Measurements from ENCODE around the gene RPL22.

RPL22 gene

GRCh38 chr1:6166655-6167390, 32.6 kb downstream of the RPL22 start:
- no peaks in the 10 kb centered on the region for H3K27me3 ChIP-seq (ENCODE audit: control insufficient read depth, insufficient read depth, low read length)
- H3K4me3 ChIP-seq (ENCODE audit: low read length): no peak overlapping the region
- H3K9me3 ChIP-seq (ENCODE audit: control insufficient read depth, low read depth, low read length): no peaks in the 10 kb centered on the region
- no peak overlapping the region for H3K27ac ChIP-seq (ENCODE audit: low read length)
- no peaks in the 10 kb centered on the region for H3K36me3 ChIP-seq (ENCODE audit: control insufficient read depth, low read depth, low read length)
- H3K4me1 ChIP-seq (ENCODE audit: control insufficient read depth, low read depth, low read length): no peaks in the 10 kb centered on the region
- H3K9ac ChIP-seq (ENCODE audit: low read length): no peak overlapping the region

- H3K9me3 ChIP-seq (ENCODE audit: control insufficient read depth, low read depth, low read length): no peaks in the 10 kb centered on the region
- no peaks in the 10 kb centered on the region for H3K27me3 ChIP-seq (ENCODE audit: control insufficient read depth, insufficient read depth, low read length)
- no peak overlapping the region for H3K4me3 ChIP-seq (ENCODE audit: low read length)
- no peak overlapping the region for H3K27ac ChIP-seq (ENCODE audit: low read length)
- no peaks in the 10 kb centered on the region for H3K4me1 ChIP-seq (ENCODE audit: control insufficient read depth, low read depth, low read length)
- no peaks in the 10 kb centered on the region for H3K36me3 ChIP-seq (ENCODE audit: control insufficient read depth, low read depth, low read length)
- no peak overlapping the region for H3K9ac ChIP-seq (ENCODE audit: low read length)
Measured at GRCh38 chr1:6166221-6166620, 33.2 kb downstream of the RPL22 start.

GRCh38 chr1:6165441-6165985, 33.9 kb downstream of the RPL22 start:
- H3K27ac ChIP-seq (ENCODE audit: low read length): no peak overlapping the region
- no peak overlapping the region for H3K4me3 ChIP-seq (ENCODE audit: low read length)
- no peaks in the 10 kb centered on the region for H3K36me3 ChIP-seq (ENCODE audit: control insufficient read depth, low read depth, low read length)
- H3K27me3 ChIP-seq (ENCODE audit: control insufficient read depth, insufficient read depth, low read length): no peaks in the 10 kb centered on the region
- H3K9me3 ChIP-seq (ENCODE audit: control insufficient read depth, low read depth, low read length): no peaks in the 10 kb centered on the region
- no peak overlapping the region for H3K9ac ChIP-seq (ENCODE audit: low read length)
- H3K4me1 ChIP-seq (ENCODE audit: control insufficient read depth, low read depth, low read length): no peaks in the 10 kb centered on the region

GRCh38 chr1:6165027-6165426, 34.4 kb downstream of the RPL22 start:
- H3K9ac ChIP-seq (ENCODE audit: low read length): no peak overlapping the region
- H3K9me3 ChIP-seq (ENCODE audit: control insufficient read depth, low read depth, low read length): no peaks in the 10 kb centered on the region
- no peaks in the 10 kb centered on the region for H3K4me1 ChIP-seq (ENCODE audit: control insufficient read depth, low read depth, low read length)
- no peak overlapping the region for H3K4me3 ChIP-seq (ENCODE audit: low read length)
- H3K27me3 ChIP-seq (ENCODE audit: control insufficient read depth, insufficient read depth, low read length): no peaks in the 10 kb centered on the region
- no peaks in the 10 kb centered on the region for H3K36me3 ChIP-seq (ENCODE audit: control insufficient read depth, low read depth, low read length)
- no peak overlapping the region for H3K27ac ChIP-seq (ENCODE audit: low read length)

DNA sequence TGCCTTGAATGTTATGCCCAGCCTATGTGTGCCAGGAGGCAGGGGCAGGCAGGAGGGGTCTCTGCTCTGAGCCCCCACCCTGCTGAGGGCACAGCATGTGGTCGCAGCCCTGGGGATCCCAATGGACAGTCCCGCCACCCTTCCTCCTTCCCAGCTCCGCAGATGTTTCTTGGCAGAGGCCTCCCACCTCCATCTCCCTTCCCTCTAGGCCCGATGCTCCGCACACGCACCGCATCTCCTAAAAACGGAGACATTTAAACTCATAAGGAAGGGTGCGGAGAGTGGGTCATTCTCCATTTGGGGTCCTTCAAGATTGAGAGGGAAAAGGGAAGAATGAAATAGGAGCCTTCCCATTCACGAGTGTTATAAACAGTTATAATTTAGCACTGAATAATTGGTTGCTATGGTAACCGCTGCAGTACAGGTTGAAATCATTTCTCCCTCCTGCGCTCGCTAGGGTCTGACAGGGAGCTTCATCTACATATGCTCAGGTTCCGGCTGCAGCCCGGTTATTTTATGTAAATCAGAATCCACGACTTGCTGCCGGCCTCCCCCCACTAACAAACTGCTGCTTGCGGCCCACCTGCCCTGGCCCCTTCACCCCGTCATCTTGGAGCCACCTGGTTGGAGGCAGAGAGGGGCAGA, 35.3 kb downstream of the RPL22 start:
- Histone ChIP-seq H3K4me3 (ENCODE audit: low read length) (no peak overlapping the region), H3K27me3 (ENCODE audit: control insufficient read depth, insufficient read depth, low read length) (no peaks in the 10 kb centered on the region), H3K36me3 (ENCODE audit: control insufficient read depth, low read depth, low read length) (no peaks in the 10 kb centered on the region), H3K9ac (ENCODE audit: low read length) (no peak overlapping the region), H3K27ac (ENCODE audit: low read length) (no peak overlapping the region), H3K4me1 (ENCODE audit: control insufficient read depth, low read depth, low read length) (no peaks in the 10 kb centered on the region), H3K9me3 (ENCODE audit: control insufficient read depth, low read depth, low read length) (no peaks in the 10 kb centered on the region)

DNA sequence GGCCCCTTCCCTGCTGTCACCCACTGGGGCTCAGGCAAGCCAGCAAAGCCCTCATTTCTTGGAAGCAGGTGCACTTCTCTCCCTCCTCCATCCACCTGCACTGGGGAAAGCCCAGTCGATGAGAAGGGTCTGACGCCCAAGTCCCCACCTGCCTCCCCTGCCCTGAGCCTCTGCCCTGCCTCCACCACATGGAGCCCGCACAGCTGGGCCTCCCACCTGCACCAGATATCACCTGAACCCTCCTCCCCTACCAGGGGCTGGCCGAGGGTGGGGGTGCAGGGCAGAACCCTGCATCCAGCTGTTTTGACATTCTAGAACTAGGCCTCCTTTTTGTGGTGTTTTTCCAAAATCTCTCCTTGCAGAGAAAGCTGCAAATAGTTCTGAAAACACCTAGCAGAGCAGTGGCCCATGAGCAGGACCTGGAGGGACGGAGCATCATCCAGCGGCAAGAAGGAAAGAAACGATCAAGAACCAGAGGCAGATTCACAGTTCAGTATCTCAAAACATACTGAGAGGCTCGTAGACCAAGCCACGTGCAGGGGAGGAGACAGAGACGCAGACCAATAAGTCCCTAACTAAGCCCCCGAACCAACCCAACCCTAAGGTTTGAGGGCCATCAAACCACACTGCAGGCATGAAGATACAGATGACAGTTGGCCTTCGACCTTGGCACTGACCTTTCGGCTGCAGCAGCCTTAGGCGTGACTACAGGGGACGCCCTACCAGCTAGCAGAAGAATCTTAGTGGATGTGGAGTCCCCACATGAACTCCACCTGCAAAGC, 36.0 kb downstream of the RPL22 start:
- Histone ChIP-seq H3K27ac (ENCODE audit: low read length) (no peak overlapping the region), H3K4me3 (ENCODE audit: low read length) (no peak overlapping the region), H3K9me3 (ENCODE audit: control insufficient read depth, low read depth, low read length) (no peaks in the 10 kb centered on the region), H3K4me1 (ENCODE audit: control insufficient read depth, low read depth, low read length) (no peaks in the 10 kb centered on the region), H3K9ac (ENCODE audit: low read length) (no peak overlapping the region), H3K36me3 (ENCODE audit: control insufficient read depth, low read depth, low read length) (no peaks in the 10 kb centered on the region), H3K27me3 (ENCODE audit: control insufficient read depth, insufficient read depth, low read length) (no peaks in the 10 kb centered on the region)

DNA sequence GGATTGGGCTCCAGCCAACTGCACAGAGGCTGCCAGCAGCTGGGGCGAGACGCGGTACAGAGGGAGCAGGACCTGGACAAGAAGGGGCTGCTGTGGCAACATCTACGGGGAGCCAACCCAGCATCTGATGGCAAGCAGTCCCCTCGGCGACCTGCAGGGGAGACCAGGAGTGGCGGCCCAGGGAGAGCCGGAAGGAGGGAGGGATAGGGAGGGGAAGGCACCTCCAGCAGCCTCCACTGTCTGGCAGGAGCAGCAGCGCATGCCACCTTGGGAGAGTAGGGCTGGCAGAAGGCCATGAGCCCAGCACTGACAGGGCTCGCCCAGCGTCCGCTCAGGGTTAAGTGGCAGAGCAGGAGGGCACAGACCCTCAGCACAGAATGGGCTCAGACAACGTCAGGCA, 36.6 kb downstream of the RPL22 start:
- Histone ChIP-seq H3K36me3 (ENCODE audit: control insufficient read depth, low read depth, low read length) (no peaks in the 10 kb centered on the region), H3K27me3 (ENCODE audit: control insufficient read depth, insufficient read depth, low read length) (no peaks in the 10 kb centered on the region), H3K9me3 (ENCODE audit: control insufficient read depth, low read depth, low read length) (no peaks in the 10 kb centered on the region), H3K9ac (ENCODE audit: low read length) (no peak overlapping the region), H3K4me3 (ENCODE audit: low read length) (no peak overlapping the region), H3K27ac (ENCODE audit: low read length) (no peak overlapping the region), H3K4me1 (ENCODE audit: control insufficient read depth, low read depth, low read length) (no peaks in the 10 kb centered on the region)

- no peaks in the 10 kb centered on the region for H3K27me3 ChIP-seq (ENCODE audit: control insufficient read depth, insufficient read depth, low read length)
- H3K9me3 ChIP-seq (ENCODE audit: control insufficient read depth, low read depth, low read length): no peaks in the 10 kb centered on the region
Measured at GRCh38 chr1:6162341-6162740, 37.1 kb downstream of the RPL22 start.

GRCh38 chr1:6158181-6158580, 41.2 kb downstream of the RPL22 start:
- no peak overlapping the region for H3K27ac ChIP-seq (ENCODE audit: low read length)

More at GRCh38 chr1:6162341-6162740, 37.1 kb downstream of the RPL22 start:
- Histone ChIP-seq H3K9ac (ENCODE audit: low read length) (no peak overlapping the region), H3K27ac (ENCODE audit: low read length) (no peak overlapping the region), H3K4me3 (ENCODE audit: low read length) (no peak overlapping the region), H3K4me1 (ENCODE audit: control insufficient read depth, low read depth, low read length) (no peaks in the 10 kb centered on the region), H3K36me3 (ENCODE audit: control insufficient read depth, low read depth, low read length) (no peaks in the 10 kb centered on the region)

DNA sequence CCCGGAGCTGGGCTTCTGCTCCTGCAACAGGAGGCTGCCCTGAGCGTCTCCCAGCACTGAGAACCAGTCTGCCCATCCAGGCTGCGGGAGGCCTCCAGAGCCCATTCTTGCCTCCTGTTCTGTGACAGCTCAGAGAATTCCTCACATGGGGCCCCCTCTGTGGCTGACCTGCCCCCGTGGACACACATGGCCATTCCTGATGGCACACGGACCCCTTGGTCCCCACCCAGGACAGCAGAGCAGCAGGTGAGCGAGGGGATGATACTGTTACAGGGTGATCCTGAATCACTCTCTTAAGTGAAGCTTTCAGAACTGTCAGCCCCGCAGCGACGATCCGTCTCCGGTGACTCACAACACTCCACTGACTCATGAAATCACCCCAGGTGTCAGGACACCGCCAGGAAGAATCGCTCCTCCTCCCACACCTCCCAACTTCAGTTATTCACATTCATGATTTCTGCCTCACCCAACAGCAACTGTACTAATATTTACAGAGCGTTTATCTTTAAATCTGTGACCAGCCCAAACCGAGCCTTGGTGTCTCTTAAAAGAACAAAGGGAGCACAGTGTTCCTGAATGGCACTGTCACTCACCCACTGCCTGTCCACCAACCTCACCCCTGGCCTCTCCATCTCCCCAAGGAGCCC, 41.7 kb downstream of the RPL22 start:
- Histone ChIP-seq H3K9me3 (ENCODE audit: control insufficient read depth, low read depth, low read length) (no peaks in the 10 kb centered on the region), H3K36me3 (ENCODE audit: control insufficient read depth, low read depth, low read length) (no peaks in the 10 kb centered on the region), H3K27ac (ENCODE audit: low read length) (no peak overlapping the region), H3K4me3 (ENCODE audit: low read length) (no peak overlapping the region), H3K4me1 (ENCODE audit: control insufficient read depth, low read depth, low read length) (no peaks in the 10 kb centered on the region), H3K27me3 (ENCODE audit: control insufficient read depth, insufficient read depth, low read length) (no peaks in the 10 kb centered on the region), H3K9ac (ENCODE audit: low read length) (no peak overlapping the region)

More at GRCh38 chr1:6158181-6158580, 41.2 kb downstream of the RPL22 start:
- H3K9ac ChIP-seq (ENCODE audit: low read length): no peak overlapping the region
- H3K27me3 ChIP-seq (ENCODE audit: control insufficient read depth, insufficient read depth, low read length): no peaks in the 10 kb centered on the region
- no peak overlapping the region for H3K4me3 ChIP-seq (ENCODE audit: low read length)
- no peaks in the 10 kb centered on the region for H3K9me3 ChIP-seq (ENCODE audit: control insufficient read depth, low read depth, low read length)
- H3K36me3 ChIP-seq (ENCODE audit: control insufficient read depth, low read depth, low read length): no peaks in the 10 kb centered on the region
- H3K4me1 ChIP-seq (ENCODE audit: control insufficient read depth, low read depth, low read length): no peaks in the 10 kb centered on the region

- Histone ChIP-seq H3K36me3 (ENCODE audit: control insufficient read depth, low read depth, low read length) (no peaks in the 10 kb centered on the region), H3K9ac (ENCODE audit: low read length) (no peak overlapping the region), H3K9me3 (ENCODE audit: control insufficient read depth, low read depth, low read length) (no peaks in the 10 kb centered on the region), H3K4me3 (ENCODE audit: low read length) (no peak overlapping the region), H3K27ac (ENCODE audit: low read length) (no peak overlapping the region), H3K4me1 (ENCODE audit: control insufficient read depth, low read depth, low read length) (no peaks in the 10 kb centered on the region), H3K27me3 (ENCODE audit: control insufficient read depth, insufficient read depth, low read length) (no peaks in the 10 kb centered on the region)
Measured at GRCh38 chr1:6157132-6157527, 42.3 kb downstream of the RPL22 start.

Measured in iPS-18a (cell line).